UCSD-AML1 (cell line): ENCODE measurements around the gene SEL1L2.

Experiments used
- DNase-seq: peaks from one replicate; lab custom pipeline; 2025; ENCODE audit not compliant: unreplicated experiment; lab: John Stamatoyannopoulos, UW

SEL1L2 gene

GRCh38 chr20:13822459-13822858, 168.0 kb downstream of the SEL1L2 start:
- DNase-seq: no peak

GRCh38 chr20:13821876-13822275, 168.5 kb downstream of the SEL1L2 start:
- no peak for DNase-seq

GRCh38 chr20:13819885-13820645, 170.3 kb downstream of the SEL1L2 start:
- DNase-seq: no peak

GRCh38 chr20:13817342-13817741, 173.1 kb downstream of the SEL1L2 start:
- no peak for DNase-seq

GRCh38 chr20:13816757-13817156, 173.7 kb downstream of the SEL1L2 start:
- DNase-seq: no peak

GRCh38 chr20:13814672-13815071, 175.7 kb downstream of the SEL1L2 start:
- DNase-seq: no peak

GRCh38 chr20:13813910-13814309, 176.5 kb downstream of the SEL1L2 start:
- DNase-seq: no peak

GRCh38 chr20:13810446-13810845, 180.0 kb downstream of the SEL1L2 start:
- no peak for DNase-seq

- DNase-seq: no peak
These were observed 180.6 kb downstream of the SEL1L2 start for GRCh38 chr20:13809855-13810254.

GRCh38 chr20:13809373-13809772, 181.0 kb downstream of the SEL1L2 start:
- no peak for DNase-seq

- no peak for DNase-seq
These were observed 189.7 kb downstream of the SEL1L2 start for GRCh38 chr20:13800728-13801134.

GRCh38 chr20:13799974-13800373, 190.4 kb downstream of the SEL1L2 start:
- no peak for DNase-seq
